Measurements from ENCODE around the gene GPC5.

Gene GPC5

DNA sequence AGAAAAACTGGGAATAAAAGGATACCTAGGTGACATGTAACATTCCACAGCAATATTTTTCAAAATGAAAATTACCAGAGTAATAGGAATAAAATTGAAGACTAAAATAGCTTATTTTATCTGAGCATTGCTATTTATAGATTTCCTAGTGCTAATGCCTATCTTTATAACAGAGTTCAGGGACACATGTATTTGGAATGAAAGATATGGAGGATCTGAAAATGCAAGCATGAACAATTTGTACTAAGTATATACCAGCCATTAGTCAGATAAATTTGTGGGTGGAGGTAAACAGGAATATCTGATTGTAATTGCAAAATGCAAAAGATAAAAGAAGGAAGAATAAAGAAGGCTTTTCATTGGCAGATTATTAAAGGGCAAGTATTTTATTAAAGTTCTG is 345.9 kb downstream of the GPC5 start:
- no peak for DNase-seq (ENCODE audit: low read depth)
- TF ChIP-seq, protein P1, sequence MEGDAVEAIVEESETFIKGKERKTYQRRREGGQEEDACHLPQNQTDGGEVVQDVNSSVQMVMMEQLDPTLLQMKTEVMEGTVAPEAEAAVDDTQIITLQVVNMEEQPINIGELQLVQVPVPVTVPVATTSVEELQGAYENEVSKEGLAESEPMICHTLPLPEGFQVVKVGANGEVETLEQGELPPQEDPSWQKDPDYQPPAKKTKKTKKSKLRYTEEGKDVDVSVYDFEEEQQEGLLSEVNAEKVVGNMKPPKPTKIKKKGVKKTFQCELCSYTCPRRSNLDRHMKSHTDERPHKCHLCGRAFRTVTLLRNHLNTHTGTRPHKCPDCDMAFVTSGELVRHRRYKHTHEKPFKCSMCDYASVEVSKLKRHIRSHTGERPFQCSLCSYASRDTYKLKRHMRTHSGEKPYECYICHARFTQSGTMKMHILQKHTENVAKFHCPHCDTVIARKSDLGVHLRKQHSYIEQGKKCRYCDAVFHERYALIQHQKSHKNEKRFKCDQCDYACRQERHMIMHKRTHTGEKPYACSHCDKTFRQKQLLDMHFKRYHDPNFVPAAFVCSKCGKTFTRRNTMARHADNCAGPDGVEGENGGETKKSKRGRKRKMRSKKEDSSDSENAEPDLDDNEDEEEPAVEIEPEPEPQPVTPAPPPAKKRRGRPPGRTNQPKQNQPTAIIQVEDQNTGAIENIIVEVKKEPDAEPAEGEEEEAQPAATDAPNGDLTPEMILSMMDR (conservative IDR thresholded peaks at IDR 0.05; ENCODE audit: control insufficient read depth, insufficient read depth, low read depth, low read length): no peak
- no peak overlapping the region for H3K4me3 ChIP-seq (ENCODE audit: control insufficient read depth, low read depth, low read length)

DNA sequence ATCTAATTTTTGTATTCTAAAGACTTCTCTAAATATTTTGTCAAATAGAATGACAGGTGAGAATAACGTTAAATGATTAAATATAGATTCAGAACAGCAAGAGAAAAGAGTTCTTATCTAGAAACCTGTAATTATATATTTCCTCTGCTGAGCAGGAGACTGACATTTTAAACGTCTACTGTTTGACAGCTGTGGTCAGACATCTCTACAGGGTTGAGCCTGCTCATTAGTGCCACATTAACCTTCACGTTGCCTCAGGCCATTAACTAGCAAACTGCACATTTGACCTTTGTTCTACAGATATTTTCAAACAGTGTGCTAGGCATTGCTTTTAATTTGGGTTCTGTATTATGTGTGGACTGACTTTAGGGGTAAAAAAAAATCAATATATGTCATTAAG is 347.5 kb downstream of the GPC5 start:
- no peak overlapping the region for H3K4me3 ChIP-seq (ENCODE audit: control insufficient read depth, low read depth, low read length)
- TF ChIP-seq, protein P1 (conservative IDR thresholded peaks at IDR 0.05; ENCODE audit: control insufficient read depth, insufficient read depth, low read depth, low read length): no peak
- no peak for DNase-seq (ENCODE audit: low read depth)

DNA sequence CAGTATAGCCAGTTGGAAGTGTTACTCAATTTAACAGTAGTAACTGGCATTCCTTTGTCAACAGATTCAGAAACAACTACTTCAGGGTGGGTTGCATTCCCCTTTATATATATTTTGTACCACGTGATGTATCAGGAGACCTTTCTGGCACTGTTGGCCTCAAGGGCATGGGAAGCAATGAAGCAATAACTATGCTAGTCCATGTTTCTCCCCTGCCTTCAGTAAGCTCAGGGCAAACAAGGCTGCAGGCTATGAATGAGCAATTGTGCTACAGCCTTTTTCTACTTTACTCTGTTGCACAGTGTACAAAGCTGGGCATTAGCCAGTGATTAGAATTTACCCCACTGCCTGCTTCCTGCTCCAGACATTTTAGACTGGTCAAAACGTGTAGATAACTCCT is 348.8 kb downstream of the GPC5 start:
- TF ChIP-seq, protein P1 (conservative IDR thresholded peaks at IDR 0.05; ENCODE audit: control insufficient read depth, insufficient read depth, low read depth, low read length): no peak
- no peak overlapping the region for H3K4me3 ChIP-seq (ENCODE audit: control insufficient read depth, low read depth, low read length)
- no peak for DNase-seq (ENCODE audit: low read depth)

DNA sequence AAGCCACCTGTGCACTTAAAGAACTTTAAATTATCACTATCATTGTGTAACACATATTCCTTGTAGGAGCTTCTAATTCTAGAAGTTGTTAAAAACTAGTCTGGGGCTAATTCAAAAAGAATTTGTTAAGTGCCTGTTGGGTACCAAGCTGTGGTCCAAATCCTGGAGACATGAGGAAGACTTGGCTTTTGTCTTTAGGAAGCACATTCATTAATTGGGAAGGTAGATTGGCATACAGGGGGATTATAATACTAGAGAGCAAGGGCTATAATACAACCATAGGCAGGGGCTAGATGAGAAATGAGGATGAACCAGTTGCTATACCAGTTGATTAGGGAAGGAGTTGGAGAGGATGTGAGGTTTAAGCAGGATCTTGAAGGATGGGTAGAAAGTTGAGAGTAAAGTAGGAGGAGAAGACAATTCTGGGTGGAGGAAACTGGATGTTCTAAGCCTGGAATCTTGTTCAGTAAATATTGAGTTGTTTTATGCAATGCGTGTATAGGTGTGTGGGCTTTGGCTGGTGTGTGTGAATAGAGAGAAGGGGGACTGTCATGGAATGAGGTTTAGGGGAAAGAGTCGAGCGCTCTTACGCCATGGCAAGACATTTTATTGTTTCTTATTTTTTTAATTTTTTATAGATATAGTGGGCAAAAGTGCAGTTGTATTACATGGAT is 350.1 kb downstream of the GPC5 start:
- H3K4me3 ChIP-seq (ENCODE audit: control insufficient read depth, low read depth, low read length): no peak overlapping the region
- TF ChIP-seq, protein P1 (conservative IDR thresholded peaks at IDR 0.05; ENCODE audit: control insufficient read depth, insufficient read depth, low read depth, low read length): no peak
- DNase-seq (ENCODE audit: low read depth): no peak

DNA sequence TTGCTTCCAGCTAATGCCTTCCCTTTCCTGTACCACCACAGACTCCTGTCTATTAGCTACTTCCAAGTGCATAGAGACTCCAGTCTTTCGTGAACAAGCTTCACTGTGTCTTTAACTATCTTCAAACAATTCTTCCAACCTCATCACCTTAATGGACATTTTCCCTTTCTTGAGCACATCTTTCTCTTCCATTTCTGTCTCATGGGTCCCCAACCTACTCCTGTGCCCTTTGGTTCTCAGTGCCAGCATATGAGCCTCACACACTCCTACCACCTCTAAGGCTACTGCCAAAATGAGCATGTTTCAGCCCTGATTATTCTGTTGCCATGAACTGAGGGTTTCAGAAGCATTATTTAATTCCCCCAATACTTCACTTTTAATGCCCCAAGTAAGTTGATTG is 360.3 kb downstream of the GPC5 start:
- no peak overlapping the region for H3K4me3 ChIP-seq (ENCODE audit: control insufficient read depth, low read depth, low read length)
- TF ChIP-seq, protein P1 (conservative IDR thresholded peaks at IDR 0.05; ENCODE audit: control insufficient read depth, insufficient read depth, low read depth, low read length): no peak
- no peak for DNase-seq (ENCODE audit: low read depth)

DNA sequence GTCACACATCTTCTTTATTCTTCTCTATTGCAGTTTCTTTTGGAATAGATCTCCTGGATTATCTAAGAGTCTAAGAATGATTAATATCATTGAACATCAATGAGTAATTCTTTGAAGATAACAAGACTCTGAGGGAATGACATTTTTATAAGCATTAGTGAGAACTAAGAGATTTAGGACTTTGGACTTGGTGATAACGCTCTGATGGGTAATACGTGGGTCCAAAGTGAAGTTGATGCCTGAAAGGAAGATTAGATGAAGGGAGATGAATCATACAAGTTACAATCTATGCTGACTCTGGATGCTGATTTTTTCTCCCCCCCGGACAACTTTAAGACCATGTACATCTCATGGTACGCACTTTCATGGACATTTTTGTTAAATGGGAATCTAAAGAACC is 364.5 kb downstream of the GPC5 start:
- TF ChIP-seq, protein P1 (conservative IDR thresholded peaks at IDR 0.05; ENCODE audit: control insufficient read depth, insufficient read depth, low read depth, low read length): no peak

DNA sequence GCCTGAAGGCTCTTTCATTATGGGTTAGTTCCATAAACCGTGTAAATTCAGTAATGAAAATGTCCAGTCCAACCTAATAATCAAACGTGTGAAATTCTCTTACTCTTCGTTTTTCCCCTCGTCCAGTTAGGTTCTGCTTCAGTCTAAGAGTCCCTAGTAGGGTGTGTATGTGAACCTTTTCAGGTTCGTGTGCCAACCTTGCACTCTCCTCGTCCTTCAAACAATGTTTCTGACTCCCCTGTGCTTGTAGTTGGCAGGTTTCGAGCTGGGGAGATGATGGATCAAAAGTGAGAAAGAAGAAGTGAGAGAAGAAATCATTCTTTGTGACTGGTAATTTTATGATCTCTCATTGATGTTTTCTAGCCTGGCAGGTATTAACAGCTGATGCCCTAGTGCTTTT is 366.1 kb downstream of the GPC5 start:
- DNase-seq (ENCODE audit: low read depth): no peak
- TF ChIP-seq, protein P1 (conservative IDR thresholded peaks at IDR 0.05; ENCODE audit: control insufficient read depth, insufficient read depth, low read depth, low read length): no peak
- no peak overlapping the region for H3K4me3 ChIP-seq (ENCODE audit: control insufficient read depth, low read depth, low read length)

More for the DNA sequence above, 364.5 kb downstream of the GPC5 start:
- no peak for DNase-seq (ENCODE audit: low read depth)
- H3K4me3 ChIP-seq (ENCODE audit: control insufficient read depth, low read depth, low read length): no peak overlapping the region
